Measurements from ENCODE around the gene PRICKLE4.

DNA sequence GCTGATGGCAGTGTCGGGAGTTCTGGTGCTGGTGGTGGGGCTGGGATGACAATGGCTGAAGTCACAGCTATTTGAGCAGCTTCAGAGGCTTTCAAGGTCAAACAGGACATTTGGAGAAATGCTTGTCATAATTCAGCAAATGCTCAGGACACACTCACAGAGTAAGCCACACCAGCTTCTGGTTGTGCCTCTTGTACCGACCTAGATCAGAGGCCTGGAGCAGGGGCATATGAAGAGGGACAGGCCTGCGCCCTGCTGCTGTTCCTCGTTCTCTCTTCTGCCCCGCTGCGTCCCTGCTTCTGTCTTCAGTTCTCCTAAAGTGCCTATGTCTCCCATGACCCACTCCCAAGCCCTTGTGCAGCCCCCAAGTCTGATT is 32.5 kb upstream of the PRICKLE4 start:
- no peak for TF ChIP-seq CTCF (IDR thresholded peaks at IDR 0.05; ENCODE audit: low read depth, low read length)
- no peak for TF ChIP-seq EZH2phosphoT487 (IDR thresholded peaks at IDR 0.05; ENCODE audit: low read depth)

All from OCI-LY3 (cell line).